GM08714 (cell line): ENCODE results near the gene MIEF2.
"Not testable (repeated sequence)": the region's sequence is repeated elsewhere in the genome, so short reads cannot be mapped to it uniquely, and the experiment has no call there.

Source experiments
- H3K4me3 ChIP-seq: fragments of 200-500 bp; sonication (Bioruptor generic); 2 replicates; pipeline ENCODE4 v1.5.1; 2014; ENCODE audit warnings: mild to moderate bottlenecking, low read length, inconsistent platforms
- ZNF274 ChIP-seq: IDR thresholded peaks from 2 replicates; pipeline ENCODE4 v1.6.1; 2012; ENCODE audit warnings: mild to moderate bottlenecking, low read depth, low read length

Gene MIEF2

GRCh38 chr17:18277076-18277475 is 16.6 kb downstream of the MIEF2 start:
- H3K4me3 ChIP-seq: no peak overlapping the region
- TF ChIP-seq ZNF274: no peak

- no peak for TF ChIP-seq ZNF274
These were observed 18.4 kb downstream of the MIEF2 start for GRCh38 chr17:18278867-18279266.

GRCh38 chr17:18280249-18280648 is 19.8 kb downstream of the MIEF2 start:
- TF ChIP-seq ZNF274: no peak
- H3K4me3 ChIP-seq: no peak overlapping the region

More at GRCh38 chr17:18278867-18279266, 18.4 kb downstream of the MIEF2 start:
- no peak overlapping the region for H3K4me3 ChIP-seq

- H3K4me3 ChIP-seq: no peak overlapping the region
- TF ChIP-seq ZNF274: no peak
These were observed 20.4 kb downstream of the MIEF2 start for GRCh38 chr17:18280766-18281371.

- no peak overlapping the region for H3K4me3 ChIP-seq
- no peak for TF ChIP-seq ZNF274
These were observed 21.3 kb downstream of the MIEF2 start for GRCh38 chr17:18281788-18282187.

- H3K4me3 ChIP-seq: no peak overlapping the region
- TF ChIP-seq ZNF274: no peak
These were observed 24.8 kb downstream of the MIEF2 start for GRCh38 chr17:18285296-18285695.

- H3K4me3 ChIP-seq: no peak overlapping the region
- TF ChIP-seq ZNF274: no peak
These were observed 31.5 kb downstream of the MIEF2 start for GRCh38 chr17:18291718-18292540.

GRCh38 chr17:18298061-18298460 is 37.6 kb downstream of the MIEF2 start:
- H3K4me3 ChIP-seq: not testable (repeated sequence)

- TF ChIP-seq ZNF274: no peak
- H3K4me3 ChIP-seq: no peak overlapping the region
These were observed 40.4 kb downstream of the MIEF2 start for GRCh38 chr17:18300725-18301480.

GRCh38 chr17:18303206-18303605 is 42.7 kb downstream of the MIEF2 start:
- not testable (repeated sequence) for H3K4me3 ChIP-seq

GRCh38 chr17:18309202-18309601 is 48.7 kb downstream of the MIEF2 start:
- no peak overlapping the region for H3K4me3 ChIP-seq

GRCh38 chr17:18314059-18314730 is 53.7 kb downstream of the MIEF2 start:
- TF ChIP-seq ZNF274: no peak
- H3K4me3 ChIP-seq: peak overlapping the region; percentile 82

More at GRCh38 chr17:18309202-18309601, 48.7 kb downstream of the MIEF2 start:
- TF ChIP-seq ZNF274: no peak

GRCh38 chr17:18314731-18315561 is 54.5 kb downstream of the MIEF2 start, which contains the start of the genes SMCR8 and TOP3A:
TSS of gene SMCR8 (plus strand) at chr17:18315293. CDS start at chr17:18315790, 497 bp downstream.
TSS of gene TOP3A (minus strand) at chr17:18314994. CDS start at chr17:18314778, 216 bp downstream.
- no peak for TF ChIP-seq ZNF274
- H3K4me3 ChIP-seq: peak within 1 kb of the TSS; percentile 82

GRCh38 chr17:18315562-18315922 is 55.1 kb downstream of the MIEF2 start:
- no peak for TF ChIP-seq ZNF274
- peak overlapping the region; percentile 82 for H3K4me3 ChIP-seq
